ENCODE measurements around the gene PAK6. TPM values are rescaled to one million over a fixed set of nuclear protein-coding genes. Genes with fewer than 3 reads are reported as not detected.
A peak's percentile ranks its signal among the peaks of the same experiment; 100 is the strongest.

The PAK6 gene
- total RNA-seq, 4 donors from 2014 or later = 2.3 to 5.0 (median 3.3) TPM; not detected in 1

DNA sequence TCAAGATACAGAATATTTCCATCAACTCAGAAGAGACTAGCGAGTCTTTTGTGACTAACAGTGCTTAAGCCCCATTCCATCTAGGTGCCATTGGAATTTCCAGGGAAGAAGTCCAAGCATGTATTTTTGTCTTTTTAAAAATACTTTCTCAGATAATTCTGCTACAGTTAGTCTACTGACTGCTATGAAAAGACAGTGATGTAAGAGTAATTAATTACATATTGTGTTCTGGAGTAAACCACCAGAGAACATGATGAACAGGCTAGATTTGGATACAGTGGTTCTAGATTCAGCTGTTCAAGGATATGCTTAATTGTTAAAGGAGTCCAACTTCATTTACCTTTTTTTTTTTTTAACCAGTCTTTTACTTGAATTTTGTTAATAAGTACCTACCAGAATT, 34.8 kb upstream of the PAK6 start:
- Histone ChIP-seq H3K27ac (no peak overlapping the region), H3K4me3 (no peak overlapping the region), H3K36me3 (no peaks in the 10 kb centered on the region), H3K9me3 (no peaks in the 10 kb centered on the region), H3K4me1 (no peaks in the 10 kb centered on the region), H3K27me3 (no peaks in the 10 kb centered on the region)
- TF ChIP-seq POLR2A (IDR thresholded peaks at IDR 0.05) = no peak
- TF ChIP-seq CTCF (IDR thresholded peaks at IDR 0.05) = no peak
- no peak for DNase-seq
- intact Hi-C loops (cut with DNase I; ENCODE audit: low total_unique reads) = no loop called here

DNA sequence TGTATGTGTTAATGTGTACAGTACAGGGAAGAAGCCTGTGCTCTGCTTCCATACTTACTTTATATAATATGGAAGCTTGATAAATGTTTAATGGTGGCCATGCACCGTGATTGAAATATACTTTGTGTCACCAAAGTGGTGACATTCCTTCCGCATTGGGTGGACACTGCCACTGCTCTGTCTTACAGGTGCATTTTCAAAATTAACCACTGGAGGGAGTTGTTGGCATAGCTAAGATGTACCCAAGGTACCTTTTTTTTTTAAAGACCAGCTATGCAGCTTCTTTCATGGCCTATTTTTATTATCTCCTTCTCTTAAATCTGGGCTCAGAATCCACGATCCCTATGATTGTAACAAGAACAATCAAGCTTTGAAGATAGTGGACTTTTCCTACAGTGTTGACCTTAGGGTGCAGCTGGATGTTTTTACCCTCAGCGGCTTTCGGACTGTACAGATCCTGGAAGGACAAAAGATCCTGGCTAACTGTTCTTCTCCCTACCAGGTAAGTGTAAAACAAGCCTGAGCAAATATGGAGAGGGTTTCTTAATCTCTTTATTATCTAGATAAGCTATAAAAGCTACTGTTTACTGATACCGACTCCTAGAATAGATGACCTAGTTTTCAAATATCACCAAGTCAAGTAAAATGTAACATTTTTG, 21.6 kb upstream of the PAK6 start:
- Histone ChIP-seq H3K9me3 (no peaks in the 10 kb centered on the region), H3K36me3 (no peaks in the 10 kb centered on the region), H3K27me3 (no peaks in the 10 kb centered on the region), H3K4me3 (no peak overlapping the region), H3K4me1 (no peaks in the 10 kb centered on the region), H3K27ac (no peak overlapping the region)
- peak in 1 of 2 donors; percentile 38 for DNase-seq
- TF ChIP-seq POLR2A (IDR thresholded peaks at IDR 0.05) (no peak), CTCF (IDR thresholded peaks at IDR 0.05) (peak; percentile 80 to 86 (median 82))
- intact Hi-C loops (cut with DNase I; ENCODE audit: low total_unique reads) = loop anchor here (5.0 kb wide), 1 partner anchor 55 kb away; no protein-coding TSS in a partner anchor

- intact Hi-C loops (cut with DNase I; ENCODE audit: low total_unique reads) = loop anchor here (5.0 kb wide), 1 partner anchor 52 kb away; no protein-coding TSS in a partner anchor
Observed at GRCh38 chr15:40219801-40220200, 19.1 kb upstream of the PAK6 start.

DNA sequence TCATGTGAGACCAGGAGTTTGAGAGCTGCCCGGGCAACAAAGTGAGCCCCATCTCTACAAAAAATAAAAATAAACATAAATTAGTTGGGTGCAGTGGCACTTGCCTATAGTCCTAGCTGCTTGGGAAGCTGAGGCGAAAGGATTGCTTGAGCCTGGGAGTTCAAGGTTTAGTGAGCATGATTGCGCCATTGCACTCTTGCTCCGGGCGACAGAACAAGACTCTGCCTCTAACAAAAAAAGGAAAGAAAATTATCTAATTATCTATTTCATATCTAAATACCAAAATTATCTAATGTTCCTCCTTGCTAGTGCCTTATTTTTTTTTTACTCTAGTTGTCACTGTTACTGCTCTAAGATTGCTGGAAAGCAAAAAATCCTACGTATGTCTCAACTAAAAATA, 16.7 kb upstream of the PAK6 start:
- H3K4me3 ChIP-seq = no peak overlapping the region
- no peaks in the 10 kb centered on the region for H3K27me3 ChIP-seq
- H3K9me3 ChIP-seq = no peaks in the 10 kb centered on the region
- TF ChIP-seq POLR2A (IDR thresholded peaks at IDR 0.05) = no peak
- no peak for TF ChIP-seq CTCF (IDR thresholded peaks at IDR 0.05)
- H3K27ac ChIP-seq = no peak overlapping the region
- no peaks in the 10 kb centered on the region for H3K36me3 ChIP-seq
- H3K4me1 ChIP-seq = no peaks in the 10 kb centered on the region
- no peak for DNase-seq
- intact Hi-C loops (cut with DNase I; ENCODE audit: low total_unique reads) = no loop called here

More at GRCh38 chr15:40219801-40220200, 19.1 kb upstream of the PAK6 start:
- Histone ChIP-seq H3K4me1 (no peaks in the 10 kb centered on the region), H3K4me3 (no peak overlapping the region), H3K27me3 (no peaks in the 10 kb centered on the region), H3K9me3 (no peaks in the 10 kb centered on the region), H3K27ac (no peak overlapping the region), H3K36me3 (no peaks in the 10 kb centered on the region)
- no peak for TF ChIP-seq POLR2A (IDR thresholded peaks at IDR 0.05)
- no peak for TF ChIP-seq CTCF (IDR thresholded peaks at IDR 0.05)
- no peak for DNase-seq

GRCh38 chr15:40226736-40227135, 12.1 kb upstream of the PAK6 start:
- DNase-seq = no peak
- intact Hi-C loops (cut with DNase I; ENCODE audit: low total_unique reads) = no loop called here
- no peak overlapping the region for H3K27ac ChIP-seq

More at GRCh38 chr15:40226736-40227135, 12.1 kb upstream of the PAK6 start:
- no peaks in the 10 kb centered on the region for H3K27me3 ChIP-seq
- no peaks in the 10 kb centered on the region for H3K36me3 ChIP-seq
- no peak for TF ChIP-seq POLR2A (IDR thresholded peaks at IDR 0.05)
- TF ChIP-seq CTCF (IDR thresholded peaks at IDR 0.05) = no peak
- no peak overlapping the region for H3K4me3 ChIP-seq
- H3K9me3 ChIP-seq = no peaks in the 10 kb centered on the region
- no peaks in the 10 kb centered on the region for H3K4me1 ChIP-seq
